Fibroblast of lung (primary cell): Measurements from ENCODE around the gene SLC44A4. TPM values are rescaled to one million over a fixed set of nuclear protein-coding genes. Genes with fewer than 3 reads are reported as not detected.
"Not testable (repeated sequence)": the region's sequence is repeated elsewhere in the genome, so short reads cannot be mapped to it uniquely, and the experiment has no call there.

Experiments
- DNase-seq, 2 donors: peaks; one replicate each; pipeline versions ENCODE4 v3.0.0 to v3.0.0-alpha.2; 2010; ENCODE audit warnings: low read depth in 2 of 2
- H2AFZ ChIP-seq: 2 replicates; pipeline ENCODE4 v1.5.1; 2012; ENCODE audit warnings: low read length, control low read depth, inconsistent platforms
- H3K27ac ChIP-seq: 2 replicates; pipeline ENCODE4 v1.5.1; 2011; ENCODE audit warnings: low read length, control low read depth; ENCODE audit not compliant: insufficient read depth
- H3K27me3 ChIP-seq: 2 replicates; pipeline ENCODE4 v1.5.1; 2011; ENCODE audit warnings: mild to moderate bottlenecking, low read length; ENCODE audit not compliant: control insufficient read depth, insufficient read depth
- H3K36me3 ChIP-seq: 2 replicates; pipeline ENCODE4 v1.5.1; 2011; ENCODE audit warnings: low read length; ENCODE audit not compliant: control insufficient read depth, insufficient read depth
- H3K4me1 ChIP-seq: 2 replicates; pipeline ENCODE4 v1.5.1; 2011; ENCODE audit warnings: low read length; ENCODE audit not compliant: control insufficient read depth, insufficient read depth; ENCODE audit errors: extremely low read depth
- H3K4me2 ChIP-seq: 2 replicates; pipeline ENCODE4 v1.5.1; 2011; ENCODE audit warnings: low read length, control low read depth; ENCODE audit not compliant: insufficient read depth; ENCODE audit errors: extremely low read depth
- H3K4me3 ChIP-seq, 4 experiments: fragments of 200-600 bp in 1 of 4; sonication (generic) in 1 of 4; replicated peaks in 1 of 4; 2 replicates each; pipeline ENCODE4 v1.5.1; 2011 to 2016; ENCODE audit warnings: low read length in 4 of 4, low read depth in 3 of 4, mild to moderate bottlenecking in 3 of 4, control low read depth in 2 of 4, inconsistent platforms in 1 of 4, mixed read lengths in 1 of 4; ENCODE audit not compliant: insufficient read depth in 1 of 4; ENCODE audit errors: control extremely low read depth in 1 of 4
- H3K79me2 ChIP-seq: 2 replicates; pipeline ENCODE4 v1.5.1; 2012; ENCODE audit warnings: mild to moderate bottlenecking, low read length, inconsistent platforms; ENCODE audit not compliant: control insufficient read depth, insufficient read depth
- H3K9ac ChIP-seq: 2 replicates; pipeline ENCODE4 v1.5.1; 2011; ENCODE audit warnings: mild to moderate bottlenecking, low read length, control low read depth; ENCODE audit not compliant: insufficient read depth
- H3K9me3 ChIP-seq: 2 replicates; pipeline ENCODE4 v1.5.1; 2012; ENCODE audit warnings: low read depth, low read length; ENCODE audit not compliant: control insufficient read depth, insufficient read depth
- H4K20me1 ChIP-seq: 2 replicates; pipeline ENCODE4 v1.5.1; 2011; ENCODE audit warnings: low read length; ENCODE audit not compliant: control insufficient read depth, insufficient read depth; ENCODE audit errors: extremely low read depth
- EZH2 ChIP-seq: IDR thresholded peaks from 2 replicates; pipeline ENCODE4 v1.5.1; 2012; ENCODE audit warnings: low read length, control low read depth, mild to moderate bottlenecking; ENCODE audit errors: missing control alignments
- polyA plus RNA-seq, 2 donors: library from polyadenylated mRNA; depleted of rRNA in 1 of 2; stranded (reverse) in 1 of 2; unstranded in 1 of 2; fragments of >200 nt; gene quantifications; 2 replicates each; pipeline ENCODE4 v1.2.1, GENCODE V29; 2011 to 2012; ENCODE audit warnings: missing spikeins in 1 of 2
- total RNA-seq: library from RNA; depleted of rRNA; stranded (reverse); fragments of >200 nt; gene quantifications from 2 replicates; pipeline ENCODE4 v1.2.1, GENCODE V29; 2014
- TF ChIP-seq, protein P1 (sequence below), 2 donors: IDR thresholded peaks in 1 of 2; conservative IDR thresholded peaks in 1 of 2; 1 replicate in 1 of 2; 2 replicates in 1 of 2; pipeline ENCODE4 v1.5.1; 2011 to 2012; ENCODE audit warnings: low read length in 2 of 2, control low read depth in 1 of 2, inconsistent platforms in 1 of 2, low read depth in 1 of 2, mild to moderate bottlenecking in 1 of 2

Gene SLC44A4
- total and polyA plus RNA-seq, 2 donors (not counting 1 experiment from before 2014, with no cell fraction given) = not detected

DNA sequence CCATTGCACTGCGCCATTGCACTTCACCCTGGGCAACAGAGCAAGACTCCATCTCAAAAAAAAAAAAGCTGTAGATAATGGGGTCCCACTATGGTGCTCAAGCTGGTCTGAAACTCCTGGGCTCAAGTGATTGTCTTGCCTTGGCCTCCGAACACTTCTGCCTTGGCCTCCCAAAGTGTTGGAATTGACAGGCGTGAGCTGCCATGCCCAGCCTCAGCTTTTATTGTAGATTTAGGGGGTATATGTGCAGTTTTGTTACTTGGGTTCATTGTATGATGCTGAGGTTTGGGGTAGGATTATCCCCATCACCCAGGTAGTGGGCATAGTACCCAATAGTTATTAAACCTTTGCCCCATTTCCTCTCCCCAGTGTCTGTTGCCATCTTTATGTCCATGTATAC, 39.8 kb downstream of the SLC44A4 start:
- Histone ChIP-seq H3K36me3 (peaks cover 18% of the 10 kb centered on the region), H3K27ac (no peak overlapping the region), H3K4me1 (peaks cover 15% of the 10 kb centered on the region), H3K79me2 (peaks cover 42% of the 10 kb centered on the region), H4K20me1 (peaks cover 6% of the 10 kb centered on the region), H3K9ac (no peak overlapping the region), H3K27me3 (no peaks in the 10 kb centered on the region), H2AFZ (no peak overlapping the region), H3K4me3 (peak overlapping the region in 1 of 4 experiments; percentile 1), H3K4me2 (peak overlapping the region; percentile 5), H3K9me3 (no peaks in the 10 kb centered on the region)
- no peak for DNase-seq
- TF ChIP-seq, protein P1, sequence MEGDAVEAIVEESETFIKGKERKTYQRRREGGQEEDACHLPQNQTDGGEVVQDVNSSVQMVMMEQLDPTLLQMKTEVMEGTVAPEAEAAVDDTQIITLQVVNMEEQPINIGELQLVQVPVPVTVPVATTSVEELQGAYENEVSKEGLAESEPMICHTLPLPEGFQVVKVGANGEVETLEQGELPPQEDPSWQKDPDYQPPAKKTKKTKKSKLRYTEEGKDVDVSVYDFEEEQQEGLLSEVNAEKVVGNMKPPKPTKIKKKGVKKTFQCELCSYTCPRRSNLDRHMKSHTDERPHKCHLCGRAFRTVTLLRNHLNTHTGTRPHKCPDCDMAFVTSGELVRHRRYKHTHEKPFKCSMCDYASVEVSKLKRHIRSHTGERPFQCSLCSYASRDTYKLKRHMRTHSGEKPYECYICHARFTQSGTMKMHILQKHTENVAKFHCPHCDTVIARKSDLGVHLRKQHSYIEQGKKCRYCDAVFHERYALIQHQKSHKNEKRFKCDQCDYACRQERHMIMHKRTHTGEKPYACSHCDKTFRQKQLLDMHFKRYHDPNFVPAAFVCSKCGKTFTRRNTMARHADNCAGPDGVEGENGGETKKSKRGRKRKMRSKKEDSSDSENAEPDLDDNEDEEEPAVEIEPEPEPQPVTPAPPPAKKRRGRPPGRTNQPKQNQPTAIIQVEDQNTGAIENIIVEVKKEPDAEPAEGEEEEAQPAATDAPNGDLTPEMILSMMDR (conservative IDR thresholded peaks at IDR 0.05 in 1 of 2, IDR thresholded peaks at IDR 0.05 in 1 of 2; ENCODE audit: low read depth in 1 of 2, low read length in 2 of 2) = no peak
- no peak for TF ChIP-seq EZH2

DNA sequence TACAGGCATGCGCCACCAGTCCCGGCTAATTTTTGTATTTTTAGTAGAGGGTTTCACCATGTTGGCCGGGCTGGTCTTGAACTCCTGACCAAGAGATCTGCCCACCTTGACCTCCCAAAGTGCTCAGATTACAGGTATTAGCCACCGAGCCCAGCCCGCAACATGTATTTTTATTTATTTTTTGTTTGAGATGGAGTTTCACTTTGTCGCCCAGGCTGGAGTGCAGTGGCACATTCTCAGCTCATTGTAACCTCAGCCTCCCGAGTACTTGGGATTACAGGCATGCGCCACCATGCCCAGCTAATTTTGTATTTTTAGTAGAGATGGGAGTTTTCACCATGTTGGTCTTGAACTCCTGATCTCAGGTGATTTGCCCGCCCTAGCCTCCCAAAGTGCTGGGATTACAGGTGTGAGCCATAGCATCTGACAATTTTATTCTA, 40.7 kb downstream of the SLC44A4 start:
- not testable (repeated sequence) for H3K9me3 ChIP-seq, H3K27me3 ChIP-seq, H3K9ac ChIP-seq, H3K27ac ChIP-seq, DNase-seq, H2AFZ ChIP-seq, H4K20me1 ChIP-seq
- peaks cover 15% of the 10 kb centered on the region for H3K4me1 ChIP-seq
- peaks cover 42% of the 10 kb centered on the region for H3K79me2 ChIP-seq
- H3K36me3 ChIP-seq = peaks cover 18% of the 10 kb centered on the region
- peak overlapping the region; percentile 81 for H3K4me2 ChIP-seq
- H3K4me3 ChIP-seq = peak overlapping the region; percentile 70 to 97 (median 74)

DNA sequence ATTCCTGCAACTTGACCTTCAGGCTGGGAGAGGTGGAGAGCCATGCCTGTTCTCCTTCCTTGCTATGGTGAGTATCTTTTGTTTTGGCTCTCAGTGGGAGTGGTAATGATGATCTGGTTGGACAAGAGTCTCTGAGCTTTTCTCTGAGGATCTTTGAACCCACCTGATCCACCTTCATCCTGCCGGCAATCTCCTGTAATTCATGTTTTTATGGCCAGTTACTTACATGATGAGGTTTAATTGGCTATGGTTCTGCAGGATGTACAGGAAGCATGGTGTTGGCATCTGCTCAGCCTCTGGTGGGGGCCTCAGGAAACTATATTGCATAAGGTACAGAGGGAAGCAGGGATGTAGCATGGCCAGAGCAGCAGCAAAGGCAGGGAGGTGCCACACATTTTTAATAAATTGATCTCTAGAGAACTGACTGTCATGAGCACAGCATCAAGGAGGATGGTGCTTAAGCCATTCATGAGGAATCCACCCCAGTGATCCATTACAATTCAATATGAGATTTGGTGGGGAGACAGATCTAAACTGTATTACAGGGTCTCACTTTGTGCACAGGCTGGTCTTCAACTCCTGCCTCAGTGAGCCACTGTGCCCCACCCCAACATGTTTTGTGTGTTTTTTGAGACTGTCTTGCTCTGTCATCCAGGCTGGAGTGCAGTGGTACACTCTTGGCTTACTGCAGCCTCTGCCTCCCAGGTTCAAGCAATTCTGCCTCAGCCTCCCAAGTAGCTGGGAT, 41.3 kb downstream of the SLC44A4 start:
- Histone ChIP-seq H3K4me1 (peaks cover 15% of the 10 kb centered on the region), H3K27me3 (no peaks in the 10 kb centered on the region), H3K9ac (no peak overlapping the region), H3K4me2 (peak overlapping the region; percentile 81), H4K20me1 (peaks cover 6% of the 10 kb centered on the region), H3K27ac (peak overlapping the region; percentile 93), H3K9me3 (no peaks in the 10 kb centered on the region), H3K79me2 (peaks cover 42% of the 10 kb centered on the region), H3K36me3 (peaks cover 18% of the 10 kb centered on the region), H2AFZ (no peak overlapping the region), H3K4me3 (peak overlapping the region; percentile 70 to 97 (median 74))
- no peak for DNase-seq
- no peak for TF ChIP-seq EZH2
- TF ChIP-seq, protein P1 (conservative IDR thresholded peaks at IDR 0.05 in 1 of 2, IDR thresholded peaks at IDR 0.05 in 1 of 2; ENCODE audit: low read depth in 1 of 2, low read length in 2 of 2) = no peak
